Osteoblast (primary cell): ENCODE data around the gene CSTF2. TPM values are rescaled to one million over a fixed set of nuclear protein-coding genes. Genes with fewer than 3 reads are reported as not detected.
"Not testable (repeated sequence)": the region's sequence is repeated elsewhere in the genome, so short reads cannot be mapped to it uniquely, and the experiment has no call there.

ENCODE experiments used
- DNase-seq: peaks from one replicate; pipeline ENCODE4 v3.0.0; 2011; ENCODE audit warnings: low spot score, mixed read lengths; ENCODE audit not compliant: insufficient read length; ENCODE audit errors: missing footprints
- H2AFZ ChIP-seq: 2 replicates; pipeline ENCODE4 v1.6.0; 2011; ENCODE audit warnings: mild to moderate bottlenecking, low read length
- H3K27ac ChIP-seq: 2 replicates; pipeline ENCODE4 v1.5.1; 2011; ENCODE audit warnings: mild to moderate bottlenecking, low read depth, low read length, moderate library complexity
- H3K27me3 ChIP-seq: 2 replicates; pipeline ENCODE4 v1.6.0; 2012; ENCODE audit warnings: mild to moderate bottlenecking, control low read depth, inconsistent platforms, low read length, moderate library complexity; ENCODE audit not compliant: insufficient read depth
- H3K36me3 ChIP-seq: 2 replicates; pipeline ENCODE4 v1.5.1; 2011; ENCODE audit warnings: mild to moderate bottlenecking, low read length, control low read depth, moderate library complexity; ENCODE audit not compliant: insufficient read depth
- H3K4me1 ChIP-seq: 2 replicates; pipeline ENCODE4 v1.5.1; 2011; ENCODE audit warnings: mild to moderate bottlenecking, low read length, control low read depth, moderate library complexity; ENCODE audit not compliant: insufficient read depth
- H3K4me2 ChIP-seq: 2 replicates; pipeline ENCODE4 v1.6.0; 2011; ENCODE audit warnings: mild to moderate bottlenecking, low read length; ENCODE audit not compliant: insufficient read depth
- H3K4me3 ChIP-seq: fragments of 200-600 bp; sonication (generic); 3 replicates; pipeline ENCODE4 v1.5.1; 2012; ENCODE audit warnings: mild to moderate bottlenecking, low read length, inconsistent platforms; ENCODE audit not compliant: insufficient read depth
- H3K79me2 ChIP-seq: 2 replicates; pipeline ENCODE4 v1.6.0; 2012; ENCODE audit warnings: mild to moderate bottlenecking, low read length, control low read depth, inconsistent platforms; ENCODE audit not compliant: insufficient read depth
- H3K9me3 ChIP-seq: 2 replicates; pipeline ENCODE4 v1.5.1; 2011; ENCODE audit warnings: low read depth, low read length, control low read depth
- H4K20me1 ChIP-seq: 2 replicates; pipeline ENCODE4 v1.6.0; 2012; ENCODE audit warnings: mild to moderate bottlenecking, low read length, control low read depth; ENCODE audit not compliant: insufficient read depth
- CTCF ChIP-seq: IDR thresholded peaks from 2 replicates; pipeline ENCODE4 v1.5.1; 2011; ENCODE audit warnings: mild to moderate bottlenecking, low read depth, low read length, moderate library complexity; ENCODE audit errors: extremely low read depth
- total RNA-seq: library from RNA; depleted of rRNA; stranded (reverse); fragments of >200 nt; gene quantifications from 2 replicates; pipeline ENCODE4 v1.2.3, GENCODE V29; 2012

The CSTF2 gene
- total RNA-seq, 1 donor = 8.7 TPM

- no peak for TF ChIP-seq CTCF
- Histone ChIP-seq H3K36me3 (no peaks in the 10 kb centered on the region), H3K79me2 (no peaks in the 10 kb centered on the region), H3K9me3 (no peaks in the 10 kb centered on the region), H2AFZ (no peak overlapping the region), H3K4me2 (no peak overlapping the region), H3K27me3 (peaks cover 16% of the 10 kb centered on the region), H3K4me3 (no peak overlapping the region), H3K4me1 (no peaks in the 10 kb centered on the region), H4K20me1 (no peaks in the 10 kb centered on the region), H3K27ac (no peak overlapping the region)
- DNase-seq = no peak
Measured at GRCh38 chrX:100802843-100803242, 17.3 kb upstream of the CSTF2 start.

- no peak for TF ChIP-seq CTCF
- H3K4me1 ChIP-seq = no peaks in the 10 kb centered on the region
- H3K79me2 ChIP-seq = no peaks in the 10 kb centered on the region
- no peak overlapping the region for H2AFZ ChIP-seq
- H3K9me3 ChIP-seq = no peaks in the 10 kb centered on the region
- no peak for DNase-seq
- H3K4me2 ChIP-seq = no peak overlapping the region
- no peak overlapping the region for H3K27ac ChIP-seq
- peaks cover 16% of the 10 kb centered on the region for H3K27me3 ChIP-seq
- no peaks in the 10 kb centered on the region for H3K36me3 ChIP-seq
- H3K4me3 ChIP-seq = no peak overlapping the region
- no peaks in the 10 kb centered on the region for H4K20me1 ChIP-seq
Measured at GRCh38 chrX:100804780-100805179, 15.4 kb upstream of the CSTF2 start.

- not testable (repeated sequence) for H3K9me3 ChIP-seq, H2AFZ ChIP-seq, H4K20me1 ChIP-seq, H3K4me1 ChIP-seq, H3K36me3 ChIP-seq, H3K4me2 ChIP-seq, H3K79me2 ChIP-seq, DNase-seq, H3K4me3 ChIP-seq, H3K27ac ChIP-seq
- peaks cover 10% of the 10 kb centered on the region for H3K27me3 ChIP-seq
Measured at GRCh38 chrX:100808265-100808664, 11.9 kb upstream of the CSTF2 start.

GRCh38 chrX:100812216-100813158, 7.7 kb upstream of the CSTF2 start:
- no peak for TF ChIP-seq CTCF
- no peaks in the 10 kb centered on the region for H3K36me3 ChIP-seq
- no peak overlapping the region for H3K4me2 ChIP-seq
- DNase-seq = no peak
- no peaks in the 10 kb centered on the region for H4K20me1 ChIP-seq
- H3K4me1 ChIP-seq = no peaks in the 10 kb centered on the region
- H3K4me3 ChIP-seq = no peak overlapping the region
- H3K27me3 ChIP-seq = peaks cover 10% of the 10 kb centered on the region
- no peaks in the 10 kb centered on the region for H3K79me2 ChIP-seq
- no peak overlapping the region for H3K27ac ChIP-seq
- no peak overlapping the region for H2AFZ ChIP-seq
- no peaks in the 10 kb centered on the region for H3K9me3 ChIP-seq
